Activated CD4-positive, alpha-beta T cell treated with anti-CD3 and anti-CD28 coated beads, Interleukin-2, amount 10 ng/mL, durations not matched to agents 7 days and 5 days (primary cell): ENCODE measurements around the gene ANO8. TPM values are rescaled to one million over a fixed set of nuclear protein-coding genes. Genes with fewer than 3 reads are reported as not detected.
"Not testable (repeated sequence)": the region's sequence is repeated elsewhere in the genome, so short reads cannot be mapped to it uniquely, and the experiment has no call there.

ENCODE experiments used
- CTCF ChIA-PET: fragments of 350-600 bp; sonication (Branson Sonifier 250); formaldehyde crosslinking; loops from one replicate; lab custom pipeline; 2021; ENCODE audit warnings: antibody characterized with exemption; lab: Charles Lee
- POLR2A ChIA-PET: fragments of 350-600 bp; sonication (Branson Sonifier 250); formaldehyde crosslinking; loops from one replicate; lab custom pipeline; 2021; ENCODE audit warnings: antibody characterized with exemption; lab: Charles Lee
- DNase-seq: peaks from one replicate; pipeline ENCODE4 v3.0.0-alpha.2; 2020
- H3K27ac Mint-ChIP-seq: one replicate; pipeline ENCODE4 v1.8.0; 2021; ENCODE audit warnings: mild to moderate bottlenecking, moderate library complexity, mixed read lengths
- H3K27me3 Mint-ChIP-seq: one replicate; pipeline ENCODE4 v1.8.0; 2021; ENCODE audit warnings: mixed read lengths
- H3K36me3 Mint-ChIP-seq: one replicate; pipeline ENCODE4 v1.8.0; 2021; ENCODE audit warnings: low read depth, mixed read lengths
- H3K4me1 Mint-ChIP-seq: one replicate; pipeline ENCODE4 v1.8.0; 2021; ENCODE audit warnings: mixed read lengths
- H3K4me3 Mint-ChIP-seq: one replicate; pipeline ENCODE4 v1.8.0; 2021; ENCODE audit warnings: mild to moderate bottlenecking, moderate library complexity, mixed read lengths
- H3K9me3 Mint-ChIP-seq: one replicate; pipeline ENCODE4 v1.8.0; 2021; ENCODE audit warnings: mixed read lengths
- total RNA-seq, 2 experiments: library from RNA; stranded (reverse); gene quantifications; one replicate each; pipeline ENCODE4 v1.2.3, GENCODE V29; 2021

The ANO8 gene
- total RNA-seq, 2 experiments from 2014 or later = 16.4 to 17.5 TPM

- Mint-ChIP-seq H3K27me3 (no peaks in the 10 kb centered on the region), H3K9me3 (no peaks in the 10 kb centered on the region), H3K36me3 (peaks cover 11% of the 10 kb centered on the region), H3K4me3 (no peak overlapping the region), H3K27ac (no peak overlapping the region), H3K4me1 (peaks cover 10% of the 10 kb centered on the region)
- CTCF ChIA-PET = interaction anchor here (1.4 kb wide), 1 partner anchor 16 kb away, joined by 4 read pairs; no protein-coding TSS in a partner anchor
- no peak for DNase-seq
- POLR2A ChIA-PET = no interaction called here
Observed at GRCh38 chr19:17296976-17297375, 37.7 kb downstream of the ANO8 start.

- DNase-seq = no peak
- no peak overlapping the region for H3K27ac Mint-ChIP-seq
- ChIA-PET CTCF (interaction anchor here (0.5 to 2.5 kb wide), 4 partner anchors 10 to 30 kb away, joined by 3 to 9 read pairs (median 4); partner anchors contain the start of gene BABAM1), POLR2A (no interaction called here)
- no peak overlapping the region for H3K4me3 Mint-ChIP-seq
- peaks cover 9% of the 10 kb centered on the region for H3K4me1 Mint-ChIP-seq
- H3K27me3 Mint-ChIP-seq = no peaks in the 10 kb centered on the region
- peaks cover 11% of the 10 kb centered on the region for H3K36me3 Mint-ChIP-seq
- no peaks in the 10 kb centered on the region for H3K9me3 Mint-ChIP-seq
Observed at GRCh38 chr19:17296273-17296672, 38.4 kb downstream of the ANO8 start.

- H3K27ac Mint-ChIP-seq, H3K4me1 Mint-ChIP-seq, DNase-seq, H3K36me3 Mint-ChIP-seq, POLR2A ChIA-PET, H3K4me3 Mint-ChIP-seq, H3K9me3 Mint-ChIP-seq, H3K27me3 Mint-ChIP-seq: not testable (repeated sequence)
- CTCF ChIA-PET = interaction anchor here (1.1 to 2.5 kb wide), 2 partner anchors 12 to 29 kb away, joined by 3 to 9 read pairs; partner anchors contain the start of gene BABAM1
Observed at GRCh38 chr19:17295551-17295950, 39.1 kb downstream of the ANO8 start.

- no peak overlapping the region for H3K4me3 Mint-ChIP-seq
- no peak overlapping the region for H3K27ac Mint-ChIP-seq
- H3K27me3 Mint-ChIP-seq = peaks cover 3% of the 10 kb centered on the region
- H3K4me1 Mint-ChIP-seq = peaks cover 11% of the 10 kb centered on the region
- no peaks in the 10 kb centered on the region for H3K9me3 Mint-ChIP-seq
- ChIA-PET CTCF (interaction anchor here (0.5 to 2.5 kb wide), 5 partner anchors 9 to 287 kb away, joined by 3 to 9 read pairs (median 3); partner anchors contain the start of genes ABHD8 and BABAM1), POLR2A (interaction anchor here (0.6 kb wide), 1 partner anchor 43 kb away, joined by 3 read pairs; no protein-coding TSS in a partner anchor)
- peaks cover 9% of the 10 kb centered on the region for H3K36me3 Mint-ChIP-seq
- peak; percentile 51 for DNase-seq
Observed at GRCh38 chr19:17294051-17294891, 40.4 kb downstream of the ANO8 start.

GRCh38 chr19:17293605-17294004 lies 41.0 kb downstream of the ANO8 start:
- no peak for DNase-seq

GRCh38 chr19:17292301-17293074 lies 42.2 kb downstream of the ANO8 start:
- H3K4me3 Mint-ChIP-seq = peak overlapping the region; percentile 83

More at GRCh38 chr19:17293605-17294004, 41.0 kb downstream of the ANO8 start:
- Mint-ChIP-seq H3K27me3 (peaks cover 3% of the 10 kb centered on the region), H3K9me3 (no peaks in the 10 kb centered on the region), H3K4me1 (peaks cover 11% of the 10 kb centered on the region), H3K36me3 (peaks cover 5% of the 10 kb centered on the region), H3K4me3 (no peak overlapping the region), H3K27ac (no peak overlapping the region)
- POLR2A ChIA-PET = no interaction called here
- CTCF ChIA-PET = interaction anchor here (0.5 to 4.6 kb wide), 10 partner anchors 10 to 1126 kb away, joined by 3 to 23 read pairs (median 4); partner anchors contain the start of genes ANKLE1, BABAM1 and SSBP4

GRCh38 chr19:17289489-17289888 lies 45.2 kb downstream of the ANO8 start:
- Mint-ChIP-seq H3K4me3 (no peak overlapping the region), H3K4me1 (peaks cover 11% of the 10 kb centered on the region), H3K27me3 (peaks cover 3% of the 10 kb centered on the region), H3K9me3 (no peaks in the 10 kb centered on the region), H3K27ac (no peak overlapping the region), H3K36me3 (no peaks in the 10 kb centered on the region)
- DNase-seq = peak; percentile 30
- ChIA-PET POLR2A (no interaction called here), CTCF (interaction anchor here (4.6 kb wide), 1 partner anchor 8 kb away, joined by 23 read pairs; the partner anchor contains the start of gene ANKLE1)

More at GRCh38 chr19:17292301-17293074, 42.2 kb downstream of the ANO8 start:
- H3K27ac Mint-ChIP-seq = peak overlapping the region; percentile 85
- no peaks in the 10 kb centered on the region for H3K36me3 Mint-ChIP-seq
- H3K9me3 Mint-ChIP-seq = no peaks in the 10 kb centered on the region
- DNase-seq = peak; percentile 85
- ChIA-PET POLR2A (interaction anchor here (0.9 kb wide), 1 partner anchor 113 kb away, joined by 3 read pairs; no protein-coding TSS in a partner anchor), CTCF (interaction anchor here (0.7 to 4.6 kb wide), 12 partner anchors 9 to 1127 kb away, joined by 3 to 23 read pairs (median 4); partner anchors contain the start of genes ABHD8, ANKLE1, MRPL34 and SSBP4)
- peaks cover 3% of the 10 kb centered on the region for H3K27me3 Mint-ChIP-seq
- peaks cover 11% of the 10 kb centered on the region for H3K4me1 Mint-ChIP-seq

GRCh38 chr19:17286752-17287151 lies 47.9 kb downstream of the ANO8 start:
- POLR2A ChIA-PET = no interaction called here
- H3K9me3 Mint-ChIP-seq = no peaks in the 10 kb centered on the region
- CTCF ChIA-PET = interaction anchor here (0.7 to 1.6 kb wide), 3 partner anchors 9 to 30 kb away, joined by 3 to 6 read pairs (median 3); no protein-coding TSS in a partner anchor
- no peak overlapping the region for H3K4me3 Mint-ChIP-seq
- peaks cover 5% of the 10 kb centered on the region for H3K27me3 Mint-ChIP-seq
- no peak overlapping the region for H3K27ac Mint-ChIP-seq
- no peaks in the 10 kb centered on the region for H3K36me3 Mint-ChIP-seq
- no peak for DNase-seq
- H3K4me1 Mint-ChIP-seq = peaks cover 11% of the 10 kb centered on the region

GRCh38 chr19:17286263-17286662 lies 48.4 kb downstream of the ANO8 start:
- no peak overlapping the region for H3K4me3 Mint-ChIP-seq
- H3K27me3 Mint-ChIP-seq = peaks cover 5% of the 10 kb centered on the region
- H3K36me3 Mint-ChIP-seq = no peaks in the 10 kb centered on the region
- peaks cover 14% of the 10 kb centered on the region for H3K4me1 Mint-ChIP-seq
- CTCF ChIA-PET = interaction anchor here (0.7 to 1.1 kb wide), 2 partner anchors 10 to 20 kb away, joined by 3 to 6 read pairs; no protein-coding TSS in a partner anchor
- H3K9me3 Mint-ChIP-seq = no peaks in the 10 kb centered on the region
- DNase-seq = no peak
- no peak overlapping the region for H3K27ac Mint-ChIP-seq
- POLR2A ChIA-PET = no interaction called here

- no peak for DNase-seq
- CTCF ChIA-PET = interaction anchor here (0.5 to 1.1 kb wide), 3 partner anchors 20 to 100 kb away, joined by 3 to 6 read pairs (median 3); no protein-coding TSS in a partner anchor
- no peaks in the 10 kb centered on the region for H3K9me3 Mint-ChIP-seq
- no peak overlapping the region for H3K27ac Mint-ChIP-seq
- peaks cover 5% of the 10 kb centered on the region for H3K27me3 Mint-ChIP-seq
- no peaks in the 10 kb centered on the region for H3K36me3 Mint-ChIP-seq
- peaks cover 15% of the 10 kb centered on the region for H3K4me1 Mint-ChIP-seq
- H3K4me3 Mint-ChIP-seq = no peak overlapping the region
- POLR2A ChIA-PET = no interaction called here
Observed at GRCh38 chr19:17285415-17286135, 49.1 kb downstream of the ANO8 start.

GRCh38 chr19:17283504-17283996 lies 51.1 kb downstream of the ANO8 start:
- peaks cover 13% of the 10 kb centered on the region for H3K4me1 Mint-ChIP-seq
- no peaks in the 10 kb centered on the region for H3K9me3 Mint-ChIP-seq
- no peak overlapping the region for H3K27ac Mint-ChIP-seq
- H3K27me3 Mint-ChIP-seq = peaks cover 2% of the 10 kb centered on the region
- no peak for DNase-seq
- H3K4me3 Mint-ChIP-seq = no peak overlapping the region
- POLR2A ChIA-PET = no interaction called here
- no peaks in the 10 kb centered on the region for H3K36me3 Mint-ChIP-seq
- CTCF ChIA-PET = interaction anchor here (0.6 to 3.8 kb wide), 12 partner anchors 9 to 210 kb away, joined by 3 to 12 read pairs (median 5); partner anchors contain the start of genes BABAM1, DDA1 and USHBP1
